GM13977 (cell line): ENCODE results near the gene APOL3.
"Not testable (repeated sequence)": the region's sequence is repeated elsewhere in the genome, so short reads cannot be mapped to it uniquely, and the experiment has no call there.

ENCODE experiments used
- DNase-seq: peaks from one replicate; pipeline ENCODE4 v3.0.0; 2012; ENCODE audit warnings: low spot score
- CTCF ChIP-seq: IDR thresholded peaks from 2 replicates; pipeline ENCODE4 v1.5.1; 2012; ENCODE audit warnings: mild to moderate bottlenecking, control low read depth; ENCODE audit not compliant: insufficient read depth; ENCODE audit errors: extremely low read depth, missing control alignments
- in situ Hi-C: fragments of 300-500 bp; cut with MboI; formaldehyde crosslinking; loops from one replicate; pipeline ENCODE4 v1.12.0; 2022; ENCODE audit warnings: low sequenced_read_pairs, low pct_unique_long_range_greater_than_20kb, mixed read lengths, inconsistent platforms; ENCODE audit not compliant: unreplicated experiment

The APOL3 gene

GRCh38 chr22:36143956-36144355 is 16.6 kb downstream of the APOL3 start:
- in situ Hi-C loops: no loop called here
- DNase-seq: no peak
- no peak for TF ChIP-seq CTCF

GRCh38 chr22:36143066-36143815 is 17.3 kb downstream of the APOL3 start:
- no peak for TF ChIP-seq CTCF
- in situ Hi-C loops: no loop called here
- no peak for DNase-seq

GRCh38 chr22:36141481-36141880 is 19.1 kb downstream of the APOL3 start:
- DNase-seq: no peak
- TF ChIP-seq CTCF: no peak
- in situ Hi-C loops: no loop called here

GRCh38 chr22:36138709-36139108 is 21.8 kb downstream of the APOL3 start:
- DNase-seq, in situ Hi-C loops: not testable (repeated sequence)

GRCh38 chr22:36136988-36137387 is 23.6 kb downstream of the APOL3 start:
- in situ Hi-C loops: no loop called here
- DNase-seq: no peak
- no peak for TF ChIP-seq CTCF

- no peak for TF ChIP-seq CTCF
- in situ Hi-C loops: no loop called here
- no peak for DNase-seq
These were observed 24.1 kb downstream of the APOL3 start for GRCh38 chr22:36136475-36136874.

GRCh38 chr22:36135306-36135980 is 25.1 kb downstream of the APOL3 start:
- TF ChIP-seq CTCF: no peak
- DNase-seq: no peak
- in situ Hi-C loops: no loop called here
